H1 (cell line): ENCODE results near the gene SETDB2. TPM values are rescaled to one million over a fixed set of nuclear protein-coding genes. Genes with fewer than 3 reads are reported as not detected.

ENCODE experiments used
- CTCF ChIA-PET: fragments of 300-600 bp; sonication (Branson Sonifier 250); formaldehyde crosslinking; loops from one replicate; lab custom pipeline; 2021; ENCODE audit not compliant: partially characterized antibody; lab: Charles Lee
- POLR2A ChIA-PET: fragments of 300-600 bp; sonication (Branson Sonifier 250); formaldehyde crosslinking; loops from one replicate; lab custom pipeline; 2021; ENCODE audit warnings: inconsistent platforms; ENCODE audit not compliant: partially characterized antibody; lab: Charles Lee
- DNase-seq, 2 experiments: peaks; one replicate each; pipeline versions ENCODE4 v3.0.0 to v3.0.0-alpha.2; 2010 to 2022; ENCODE audit warnings: low spot score in 2 of 2, low read depth in 1 of 2, mixed read lengths in 1 of 2
- FAIRE-seq: peaks from 2 replicates; lab custom pipeline; 2011; peaks lifted over from hg19 to GRCh38; lab: Jason Lieb, UNC
- H2AFZ ChIP-seq: 2 replicates; pipeline ENCODE4 v1.8.1; 2012; ENCODE audit warnings: low read length, inconsistent platforms
- H2AK5ac ChIP-seq: 2 replicates; pipeline ENCODE4 v1.6.1; 2013; ENCODE audit warnings: low read depth, low read length
- H2BK120ac ChIP-seq: replicated peaks from 2 replicates; pipeline ENCODE3; 2013; ENCODE audit warnings: low read depth, low read length, inconsistent platforms
- H2BK12ac ChIP-seq: 2 replicates; pipeline ENCODE4 v1.6.1; 2013; ENCODE audit warnings: low read depth, low read length
- H2BK15ac ChIP-seq: 2 replicates; pipeline ENCODE4 v1.6.1; 2013; ENCODE audit warnings: low read length
- H2BK20ac ChIP-seq: 2 replicates; pipeline ENCODE4 v1.6.1; 2013; ENCODE audit warnings: low read length
- H2BK5ac ChIP-seq: 2 replicates; pipeline ENCODE4 v1.6.1; 2013; ENCODE audit warnings: low read depth, low read length
- H3K14ac ChIP-seq: 2 replicates; pipeline ENCODE4 v1.6.1; 2013; ENCODE audit warnings: inconsistent platforms; ENCODE audit not compliant: insufficient read length
- H3K18ac ChIP-seq: 2 replicates; pipeline ENCODE4 v1.6.1; 2013; ENCODE audit warnings: low read length; ENCODE audit errors: extremely low read depth
- H3K23ac ChIP-seq: 2 replicates; pipeline ENCODE4 v1.6.1; 2013; ENCODE audit warnings: inconsistent platforms; ENCODE audit not compliant: insufficient read length
- H3K23me2 ChIP-seq: 2 replicates; pipeline ENCODE4 v1.6.1; 2013; ENCODE audit warnings: low read depth, low read length
- H3K27ac ChIP-seq: 2 replicates; pipeline ENCODE4 v1.6.1; 2011; ENCODE audit warnings: low read depth, low read length, inconsistent platforms
- H3K27me3 ChIP-seq, 4 experiments: replicated peaks in 1 of 4; 1 replicate in 1 of 4; 2 replicates in 3 of 4; pipeline versions ENCODE4 v1.6.1 to v1.8.1; 2011 to 2013; ENCODE audit warnings: low read length in 3 of 4, mild to moderate bottlenecking in 3 of 4, inconsistent platforms in 2 of 4, mixed read lengths in 2 of 4, moderate library complexity in 1 of 4; ENCODE audit not compliant: control insufficient read depth in 3 of 4, insufficient read depth in 3 of 4; ENCODE audit errors: extremely low read depth in 1 of 4
- H3K36me3 ChIP-seq, 4 experiments: 2 replicates each; pipeline versions ENCODE4 v1.6.1 to v1.8.1; 2011 to 2013; ENCODE audit warnings: mild to moderate bottlenecking in 4 of 4, low read length in 3 of 4, moderate library complexity in 2 of 4, control low read depth in 1 of 4, inconsistent platforms in 1 of 4; ENCODE audit not compliant: insufficient read depth in 4 of 4, control insufficient read depth in 2 of 4
- H3K4ac ChIP-seq: replicated peaks from 2 replicates; pipeline ENCODE3; 2013; ENCODE audit warnings: low read length, low read depth, mixed read lengths, inconsistent platforms; ENCODE audit not compliant: insufficient read length
- H3K4me1 ChIP-seq, 4 experiments: replicated peaks in 1 of 4; 1 replicate in 1 of 4; 2 replicates in 3 of 4; pipeline versions ENCODE4 v1.6.1 to v1.8.1; 2011 to 2013; ENCODE audit warnings: low read length in 3 of 4, inconsistent platforms in 2 of 4, mixed read lengths in 1 of 4; ENCODE audit not compliant: insufficient read depth in 4 of 4, control insufficient read depth in 3 of 4
- H3K4me2 ChIP-seq, 2 experiments: 2 replicates each; pipeline versions ENCODE4 v1.6.1 to v1.8.1; 2011 to 2013; ENCODE audit warnings: low read depth in 2 of 2, low read length in 2 of 2, control low read depth in 1 of 2, inconsistent platforms in 1 of 2, mild to moderate bottlenecking in 1 of 2; ENCODE audit not compliant: insufficient read depth in 1 of 2
- H3K4me3 ChIP-seq, 4 experiments: fragments of 200-600, 300-600 bp in 1 of 4; sonication (generic), shearing (Covaris generic), sonication (Bioruptor Twin) in 1 of 4; 2 replicates each; pipeline versions ENCODE4 v1.5.1 to v1.8.1; 2011 to 2016; ENCODE audit warnings: low read length in 4 of 4, low read depth in 3 of 4, control low read depth in 2 of 4, inconsistent platforms in 2 of 4, mild to moderate bottlenecking in 2 of 4, mixed read lengths in 1 of 4, moderate library complexity in 1 of 4; ENCODE audit not compliant: insufficient read depth in 2 of 4; ENCODE audit errors: extremely low read depth in 1 of 4
- H3K56ac ChIP-seq: replicated peaks from 2 replicates; pipeline ENCODE3; 2013; ENCODE audit warnings: low read depth, mild to moderate bottlenecking, mixed read lengths, low read length, inconsistent platforms; ENCODE audit not compliant: insufficient read length
- H3K79me1 ChIP-seq: 2 replicates; pipeline ENCODE4 v1.6.1; 2013; ENCODE audit warnings: low read depth, low read length, control low read depth
- H3K79me2 ChIP-seq, 2 experiments: 2 replicates each; pipeline versions ENCODE4 v1.6.1 to v1.8.1; 2012 to 2013; ENCODE audit warnings: low read length in 2 of 2, mild to moderate bottlenecking in 2 of 2, inconsistent platforms in 1 of 2; ENCODE audit not compliant: insufficient read depth in 2 of 2, control insufficient read depth in 1 of 2
- H3K9ac ChIP-seq, 4 experiments: replicated peaks in 1 of 4; 1 replicate in 1 of 4; 2 replicates in 3 of 4; pipeline versions ENCODE4 v1.6.1 to v1.8.1; 2011 to 2013; ENCODE audit warnings: low read depth in 3 of 4, low read length in 3 of 4, control low read depth in 2 of 4, mild to moderate bottlenecking in 2 of 4, moderate library complexity in 2 of 4, inconsistent platforms in 1 of 4; ENCODE audit errors: extremely low read depth in 1 of 4
- H3K9me3 ChIP-seq, 2 experiments: 2 replicates each; pipeline versions ENCODE4 v1.6.1 to v1.8.1; 2012 to 2013; ENCODE audit warnings: mild to moderate bottlenecking in 2 of 2, moderate library complexity in 2 of 2, control low read depth in 1 of 2, inconsistent platforms in 1 of 2, low read depth in 1 of 2, low read length in 1 of 2, mixed read lengths in 1 of 2; ENCODE audit not compliant: insufficient read depth in 2 of 2
- H4K20me1 ChIP-seq, 2 experiments: replicated peaks in 1 of 2; 2 replicates each; pipeline versions ENCODE3 to v1.8.1; 2011 to 2013; ENCODE audit warnings: inconsistent platforms in 2 of 2, low read length in 2 of 2, mild to moderate bottlenecking in 1 of 2; ENCODE audit not compliant: insufficient read depth in 2 of 2, control insufficient read depth in 1 of 2
- H4K5ac ChIP-seq: 2 replicates; pipeline ENCODE4 v1.6.1; 2013; ENCODE audit warnings: low read length, low read depth, mixed read lengths, inconsistent platforms; ENCODE audit not compliant: insufficient read length
- H4K8ac ChIP-seq: 2 replicates; pipeline ENCODE4 v1.8.0; 2013; ENCODE audit warnings: mild to moderate bottlenecking, moderate library complexity, low read length, inconsistent platforms; ENCODE audit not compliant: insufficient read depth; ENCODE audit errors: extremely low read depth
- H4K91ac ChIP-seq: replicated peaks from 2 replicates; pipeline ENCODE3; 2013; ENCODE audit warnings: low read length, mixed read lengths, inconsistent platforms; ENCODE audit not compliant: insufficient read length
- RXRA ChIP-seq: IDR thresholded peaks from 2 replicates; pipeline ENCODE4 v1.6.1; 2011; ENCODE audit warnings: low read depth, mild to moderate bottlenecking, low read length, moderate library complexity; ENCODE audit not compliant: insufficient read depth
- SP4 ChIP-seq: IDR thresholded peaks from 2 replicates; pipeline ENCODE4 v1.6.1; 2012; ENCODE audit warnings: low read length, inconsistent platforms
- WGBS, 2 experiments: shearing (Covaris generic) in 1 of 2; methylation state at CpG; one replicate each; pipeline versions ENCODE4 v1.1.6 to v1.1.7; 2013 to 2015; ENCODE audit warnings: low lambda C conversion rate in 2 of 2, mixed read lengths in 2 of 2, inconsistent platforms in 1 of 2, low coverage in 1 of 2, missing lambda C conversion rate in 1 of 2; ENCODE audit not compliant: insufficient replicate concordance in 2 of 2, insufficient coverage in 1 of 2, insufficient read length in 1 of 2; ENCODE audit errors: extremely low coverage in 1 of 2, missing lambda C conversion rate in 1 of 2; 5-methylcytosine and 5-hydroxymethylcytosine counted together
- polyA plus RNA-seq, 7 experiments: library from polyadenylated mRNA; depleted of rRNA in 3 of 7; stranded (reverse) in 5 of 7; unstranded in 2 of 7; fragments of >200 nt in 5 of 7; fragments of 200-250 nt in 2 of 7; gene quantifications; 1 replicate in 5 of 7; 2 replicates in 1 of 7; 4 replicates in 1 of 7; pipeline versions ENCODE4 v1.2.1 to v1.2.3, GENCODE V29; 2011 to 2013; ENCODE audit warnings: missing spikeins in 2 of 7, mixed read lengths in 2 of 7
- total RNA-seq: library from RNA; stranded (reverse); fragmentation: NEBNext Ultra II Directional; extraction: Animal tissue kit (Norgen Biotek cat#: 25700); gene quantifications from 2 replicates; pipeline ENCODE4 v1.2.1, GENCODE V29; 2021

SETDB2 gene
- total and polyA plus RNA-seq, 2 of the 8 experiments (the other 6 are each of a cell fraction or from before 2014, with no cell fraction given): 1.2 to 6.1 TPM

DNA sequence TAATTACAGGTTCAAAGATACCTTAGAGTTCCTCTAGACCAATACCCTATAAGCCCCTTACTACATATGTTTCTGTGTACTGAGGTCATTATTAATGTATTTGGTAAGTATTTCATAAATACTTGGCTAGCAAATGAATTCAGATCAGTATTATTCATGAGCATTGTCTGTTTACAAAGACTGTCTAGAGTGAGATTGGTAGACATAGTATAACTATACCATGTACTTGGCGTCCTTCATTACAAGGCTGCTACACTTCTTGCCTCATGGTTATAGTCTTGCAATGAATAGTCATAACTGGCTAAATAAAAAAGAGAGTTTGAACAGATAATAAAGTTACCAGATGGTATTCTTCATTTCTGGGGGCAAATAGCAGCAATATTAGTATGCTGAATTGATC lies 12.1 kb downstream of the SETDB2 start:
- Histone ChIP-seq H3K79me2 (no peaks in the 10 kb centered on the region), H2BK15ac (no peak overlapping the region), H3K23me2 (no peaks in the 10 kb centered on the region), H3K27me3 (no peaks in the 10 kb centered on the region), H3K36me3 (peaks cover 0 to 1% (median 0%) of the 10 kb centered on the region in 4 experiments; a peak in 2 of 8 replicates)
- ChIA-PET CTCF (no interaction called here), POLR2A (no interaction called here)
- TF ChIP-seq RXRA (no peak), SP4 (no peak)
- TF ChIP-seq, all 59 proteins: peak for 0
- H2BK120ac ChIP-seq: no peak overlapping the region
- FAIRE-seq (no peak), DNase-seq (no peak)
- H4K20me1 ChIP-seq: no peaks in the 10 kb centered on the region
- H4K91ac ChIP-seq: no peak overlapping the region
- H4K8ac ChIP-seq: no peak overlapping the region
- no peak overlapping the region for H4K5ac ChIP-seq
- H3K56ac ChIP-seq: no peak overlapping the region
- H3K9ac ChIP-seq: no peak overlapping the region
- H3K14ac ChIP-seq: no peak overlapping the region
- no peak overlapping the region for H2BK12ac ChIP-seq
- no peak overlapping the region for H3K27ac ChIP-seq
- H2BK5ac ChIP-seq: no peak overlapping the region
- H3K4me2 ChIP-seq: no peak overlapping the region
- H3K18ac ChIP-seq: no peak overlapping the region
- H2AFZ ChIP-seq: no peak overlapping the region
- no peak overlapping the region for H3K4me3 ChIP-seq
- no peaks in the 10 kb centered on the region for H3K9me3 ChIP-seq
- no peaks in the 10 kb centered on the region for H3K4me1 ChIP-seq
- H3K79me1 ChIP-seq: no peaks in the 10 kb centered on the region
- no peak overlapping the region for H2AK5ac ChIP-seq
- H2BK20ac ChIP-seq: no peak overlapping the region
- no peak overlapping the region for H3K23ac ChIP-seq
- WGBS, 2 experiments: 89% methylated on average over 1 of the region's 1 CpG; no CpG with 5 or more reads in 1 of the 2 experiments
- no peak overlapping the region for H3K4ac ChIP-seq
